Measurements from ENCODE around the gene USHBP1. TPM values are rescaled to one million over a fixed set of nuclear protein-coding genes. Genes with fewer than 3 reads are reported as not detected.
"Not testable (repeated sequence)": the region's sequence is repeated elsewhere in the genome, so short reads cannot be mapped to it uniquely, and the experiment has no call there.

USHBP1 gene
- total and polyA plus RNA-seq, 2 of the 13 experiments (the other 11 are each of a cell fraction or from before 2014, with no cell fraction given): 0.15 to 1.5 TPM

- TF ChIP-seq PTBP1 (IDR thresholded peaks at IDR 0.05; ENCODE audit: low read depth, low read length, poor library complexity, severe bottlenecking): no peak
- TF ChIP-seq ZNF644 (CRISPR knock-in tag; IDR thresholded peaks at IDR 0.05; ENCODE audit: low read depth): no peak
- no peak for TF ChIP-seq ZBTB34 (CRISPR knock-in tag; IDR thresholded peaks at IDR 0.05)
- TF ChIP-seq ZNF446 (CRISPR knock-in tag; IDR thresholded peaks at IDR 0.05): no peak
- TF ChIP-seq THAP9 (CRISPR knock-in tag; IDR thresholded peaks at IDR 0.05; ENCODE audit: borderline replicate concordance): no peak
- TF ChIP-seq TFDP1 (CRISPR knock-in tag; IDR thresholded peaks at IDR 0.05; ENCODE audit: borderline replicate concordance): no peak
- no peak for TF ChIP-seq RFX1 (IDR thresholded peaks at IDR 0.05)
- no peak for TF ChIP-seq ZFP36L2 (CRISPR knock-in tag; IDR thresholded peaks at IDR 0.05)
These were observed 31.7 kb upstream of the USHBP1 start (continued) for GRCh38 chr19:17296273-17296672.

- in situ Hi-C loops (cut with HindIII; ENCODE audit: extremely low pct_ligation_motif_present, low pct_unique_long_range_greater_than_20kb); POLR2A ChIA-PET; FAIRE-seq; H2AFZ ChIP-seq (ENCODE audit: low read length); DNase-seq (ENCODE audit: low spot score); H4K20me1 ChIP-seq (ENCODE audit: insufficient read depth, low read length); BruUV-seq (replicated peaks); H3K4me2 ChIP-seq (ENCODE audit: low read depth, low read length); CTCF ChIA-PET (ENCODE audit: low intra/inter-chr PET ratio, low total read pairs); intact Hi-C loops (cut with micrococcal nuclease; ENCODE audit: unreplicated experiment); H3K4me1 ChIP-seq (ENCODE audit: insufficient read depth, low read length); H3K79me2 ChIP-seq (ENCODE audit: insufficient read depth, low read length); H3K36me3 ChIP-seq (replicated peaks in 1 of 2; ENCODE audit: control insufficient read depth in 1 of 2, insufficient read depth in 2 of 2, low read length in 2 of 2); H3K4me3 ChIP-seq (replicated peaks in 1 of 3; ENCODE audit: insufficient read depth in 1 of 3, low read depth in 2 of 3, low read length in 3 of 3); ATAC-seq; H3K27me3 ChIP-seq (ENCODE audit: control insufficient read depth in 1 of 2, insufficient read depth in 2 of 2, low read length in 2 of 2); H3K27ac ChIP-seq (ENCODE audit: extremely low read length, insufficient read depth, low read length); H3K9ac ChIP-seq (ENCODE audit: insufficient read depth, low read depth, low read length); H3K9me3 ChIP-seq (ENCODE audit: low read length): not testable (repeated sequence)
- 89% methylated on average over 6 of the region's 6 CpGs for WGBS (ENCODE audit: low lambda C conversion rate)
These were observed 31.0 kb upstream of the USHBP1 start for GRCh38 chr19:17295551-17295950.

All from HepG2 (cell line).